Prostate gland (tissue), 1 donor: ENCODE results near the gene RNGTT.

Experiments
- POLR2A ChIP-seq: fragments of 450-650 bp; IDR thresholded peaks from one replicate; pipeline ENCODE4 v1.6.1; 2016; ENCODE audit warnings: antibody characterized with exemption, mild to moderate bottlenecking
- POLR2AphosphoS5 ChIP-seq: sonication (generic); formaldehyde crosslinking; IDR thresholded peaks from one replicate; pipeline ENCODE4 v1.6.1; 2017; ENCODE audit warnings: antibody characterized with exemption

GRCh38 chr6:88975369-88975768 is 12.0 kb upstream of the RNGTT start:
- TF ChIP-seq POLR2A (no peak), POLR2AphosphoS5 (no peak)
